IgD-negative memory B cell (primary cell): ENCODE results near the gene TAAR9. TPM values are rescaled to one million over a fixed set of nuclear protein-coding genes. Genes with fewer than 3 reads are reported as not detected.
"Not testable (repeated sequence)": the region's sequence is repeated elsewhere in the genome, so short reads cannot be mapped to it uniquely, and the experiment has no call there.

Experiments
- H3K27ac Mint-ChIP-seq, 3 donors: one replicate each; pipeline ENCODE4 v1.8.0; 2020 to 2022; ENCODE audit warnings: mild to moderate bottlenecking in 3 of 3, mixed read lengths in 3 of 3, moderate library complexity in 1 of 3
- H3K27me3 Mint-ChIP-seq: one replicate; pipeline ENCODE4 v1.8.0; 2021; ENCODE audit warnings: mixed read lengths
- H3K36me3 Mint-ChIP-seq: one replicate; pipeline ENCODE4 v1.8.0; 2020; ENCODE audit warnings: mild to moderate bottlenecking, mixed read lengths
- H3K4me1 Mint-ChIP-seq, 3 donors: one replicate each; pipeline ENCODE4 v1.8.0; 2020 to 2022; ENCODE audit warnings: mixed read lengths in 3 of 3, mild to moderate bottlenecking in 1 of 3
- H3K4me3 Mint-ChIP-seq, 4 donors: one replicate each; pipeline ENCODE4 v1.8.0; 2020 to 2022; ENCODE audit warnings: mild to moderate bottlenecking in 4 of 4, mixed read lengths in 4 of 4, moderate library complexity in 3 of 4
- H3K9me3 Mint-ChIP-seq, 3 donors: one replicate each; pipeline ENCODE4 v1.8.0; 2020 to 2021; ENCODE audit warnings: mixed read lengths in 3 of 3, mild to moderate bottlenecking in 1 of 3
- polyA plus RNA-seq: library from polyadenylated mRNA; unstranded; fragments of 300-500 nt; fragmentation: Illumina TruSeq; gene quantifications from one replicate; pipeline ENCODE4 v1.2.3, GENCODE V29; 2021

TAAR9 gene
- polyA plus RNA-seq, 1 donor from 2014 or later, result not detected

GRCh38 chr6:132534546-132534945 lies 3.5 kb upstream of the TAAR9 start:
- H3K27me3 Mint-ChIP-seq, H3K27ac Mint-ChIP-seq: not testable (repeated sequence)

GRCh38 chr6:132537145-132537544 lies 932 bp upstream of the TAAR9 start:
- no peaks in the 10 kb centered on the region for H3K36me3 Mint-ChIP-seq
- H3K4me1 Mint-ChIP-seq, result peaks cover 0 to 1% (median 0%) of the 10 kb centered on the region in 3 donors
- no peak overlapping the region for H3K27ac Mint-ChIP-seq
- H3K9me3 Mint-ChIP-seq, result peaks cover 0 to 1% (median 0%) of the 10 kb centered on the region in 3 donors
- no peak overlapping the region for H3K4me3 Mint-ChIP-seq
- H3K27me3 Mint-ChIP-seq, result peaks cover 7% of the 10 kb centered on the region

More at GRCh38 chr6:132534546-132534945, 3.5 kb upstream of the TAAR9 start:
- H3K9me3 Mint-ChIP-seq, H3K36me3 Mint-ChIP-seq, H3K4me3 Mint-ChIP-seq, H3K4me1 Mint-ChIP-seq: not testable (repeated sequence)

- Mint-ChIP-seq H3K27ac (no peak overlapping the region), H3K36me3 (no peaks in the 10 kb centered on the region), H3K4me3 (no peak overlapping the region), H3K4me1 (peaks cover 0 to 5% (median 0%) of the 10 kb centered on the region in 3 donors), H3K9me3 (no peaks in the 10 kb centered on the region), H3K27me3 (peaks cover 2% of the 10 kb centered on the region)
Measured at GRCh38 chr6:132544826-132545225, 6.7 kb downstream of the TAAR9 start.

- Mint-ChIP-seq H3K27me3 (peaks cover 2% of the 10 kb centered on the region), H3K36me3 (no peaks in the 10 kb centered on the region), H3K4me1 (peaks cover 0 to 5% (median 0%) of the 10 kb centered on the region in 3 donors), H3K9me3 (no peaks in the 10 kb centered on the region), H3K27ac (no peak overlapping the region), H3K4me3 (no peak overlapping the region)
Measured at GRCh38 chr6:132548746-132549463, 10.8 kb downstream of the TAAR9 start.

GRCh38 chr6:132551214-132551613 lies 13.1 kb downstream of the TAAR9 start:
- peaks cover 0 to 5% (median 0%) of the 10 kb centered on the region in 3 donors for H3K4me1 Mint-ChIP-seq
- H3K36me3 Mint-ChIP-seq, result no peaks in the 10 kb centered on the region
- no peak overlapping the region for H3K27ac Mint-ChIP-seq
- peaks cover 7% of the 10 kb centered on the region for H3K27me3 Mint-ChIP-seq
- H3K4me3 Mint-ChIP-seq, result no peak overlapping the region
- no peaks in the 10 kb centered on the region for H3K9me3 Mint-ChIP-seq

- H3K9me3 Mint-ChIP-seq, result no peaks in the 10 kb centered on the region
- H3K36me3 Mint-ChIP-seq, result no peaks in the 10 kb centered on the region
- no peak within 1 kb of the TSS for H3K27ac Mint-ChIP-seq
- peaks cover 0 to 5% (median 0%) of the 10 kb centered on the region in 3 donors for H3K4me1 Mint-ChIP-seq
- H3K4me3 Mint-ChIP-seq, result no peak within 1 kb of the TSS
- peaks cover 7% of the 10 kb centered on the region for H3K27me3 Mint-ChIP-seq
Measured at GRCh38 chr6:132552372-132552771, 14.3 kb downstream of the TAAR9 start, which contains the start of gene TAAR8. Gene TAAR8 (plus strand): TSS chr6:132552672. CDS start chr6:132552693, 21 bp downstream.

- not testable (repeated sequence) for H3K4me1 Mint-ChIP-seq, H3K4me3 Mint-ChIP-seq, H3K27ac Mint-ChIP-seq, H3K36me3 Mint-ChIP-seq, H3K27me3 Mint-ChIP-seq, H3K9me3 Mint-ChIP-seq
Measured at GRCh38 chr6:132560087-132560486, 22.0 kb downstream of the TAAR9 start.

GRCh38 chr6:132566404-132566803 lies 28.3 kb downstream of the TAAR9 start:
- peaks cover 0 to 1% (median 0%) of the 10 kb centered on the region in 3 donors for H3K4me1 Mint-ChIP-seq
- H3K27ac Mint-ChIP-seq, result no peak overlapping the region
- peaks cover 6% of the 10 kb centered on the region for H3K27me3 Mint-ChIP-seq
- H3K4me3 Mint-ChIP-seq, result no peak overlapping the region
- H3K9me3 Mint-ChIP-seq, result no peaks in the 10 kb centered on the region
- no peaks in the 10 kb centered on the region for H3K36me3 Mint-ChIP-seq

- Mint-ChIP-seq H3K4me3 (no peak overlapping the region), H3K9me3 (no peaks in the 10 kb centered on the region), H3K27me3 (peaks cover 5% of the 10 kb centered on the region), H3K4me1 (peaks cover 0 to 1% (median 0%) of the 10 kb centered on the region in 3 donors), H3K27ac (no peak overlapping the region), H3K36me3 (no peaks in the 10 kb centered on the region)
Measured at GRCh38 chr6:132567566-132567965, 29.5 kb downstream of the TAAR9 start.

- Mint-ChIP-seq H3K9me3 (no peaks in the 10 kb centered on the region), H3K4me1 (peaks cover 0 to 1% (median 0%) of the 10 kb centered on the region in 3 donors), H3K27ac (no peak overlapping the region), H3K27me3 (peaks cover 9% of the 10 kb centered on the region), H3K4me3 (no peak overlapping the region), H3K36me3 (peaks cover 2% of the 10 kb centered on the region)
Measured at GRCh38 chr6:132568611-132569010, 30.5 kb downstream of the TAAR9 start.

GRCh38 chr6:132569170-132569569 lies 31.1 kb downstream of the TAAR9 start:
- no peaks in the 10 kb centered on the region for H3K9me3 Mint-ChIP-seq
- H3K4me3 Mint-ChIP-seq, result no peak overlapping the region
- peaks cover 2% of the 10 kb centered on the region for H3K36me3 Mint-ChIP-seq
- H3K4me1 Mint-ChIP-seq, result peaks cover 0 to 1% (median 0%) of the 10 kb centered on the region in 3 donors
- peaks cover 10% of the 10 kb centered on the region for H3K27me3 Mint-ChIP-seq
- no peak overlapping the region for H3K27ac Mint-ChIP-seq

- Mint-ChIP-seq H3K27me3 (peaks cover 11% of the 10 kb centered on the region), H3K4me1 (peaks cover 0 to 1% (median 0%) of the 10 kb centered on the region in 3 donors), H3K36me3 (peaks cover 2% of the 10 kb centered on the region), H3K4me3 (no peak within 1 kb of the TSS), H3K9me3 (no peaks in the 10 kb centered on the region), H3K27ac (no peak within 1 kb of the TSS)
Measured at GRCh38 chr6:132570221-132570777, 32.2 kb downstream of the TAAR9 start, which contains the start of gene TAAR6. Gene TAAR6 (plus strand): TSS chr6:132570322. CDS start chr6:132570322, 0 bp downstream.

- Mint-ChIP-seq H3K36me3 (peaks cover 2% of the 10 kb centered on the region), H3K4me3 (no peak overlapping the region), H3K4me1 (no peaks in the 10 kb centered on the region), H3K27me3 (peaks cover 11% of the 10 kb centered on the region), H3K27ac (no peak overlapping the region), H3K9me3 (no peaks in the 10 kb centered on the region)
Measured at GRCh38 chr6:132571774-132572173, 33.7 kb downstream of the TAAR9 start.

- Mint-ChIP-seq H3K36me3 (no peaks in the 10 kb centered on the region), H3K27me3 (peaks cover 11% of the 10 kb centered on the region), H3K4me1 (no peaks in the 10 kb centered on the region), H3K4me3 (no peak overlapping the region), H3K9me3 (no peaks in the 10 kb centered on the region), H3K27ac (no peak overlapping the region)
Measured at GRCh38 chr6:132584698-132585097, 46.6 kb downstream of the TAAR9 start.

GRCh38 chr6:132587424-132587823 lies 49.3 kb downstream of the TAAR9 start:
- Mint-ChIP-seq H3K27ac (no peak overlapping the region), H3K36me3 (no peaks in the 10 kb centered on the region), H3K4me1 (peaks cover 0 to under 1% (median 0%) of the 10 kb centered on the region in 3 donors), H3K9me3 (no peaks in the 10 kb centered on the region), H3K4me3 (no peak overlapping the region), H3K27me3 (peaks cover 7% of the 10 kb centered on the region)
